Ishikawa (cell line): ENCODE results near the gene ZNF718.

Experiments used
- CEBPB ChIP-seq: IDR thresholded peaks from 2 replicates; pipeline ENCODE4 v1.6.1; 2012
- CREB1 ChIP-seq: IDR thresholded peaks from 2 replicates; pipeline ENCODE4 v1.6.1; 2012; ENCODE audit warnings: low read depth
- EGR1 ChIP-seq: IDR thresholded peaks from 2 replicates; pipeline ENCODE4 v1.6.1; 2012
- EP300 ChIP-seq: IDR thresholded peaks from 2 replicates; pipeline ENCODE4 v1.6.1; 2012; ENCODE audit warnings: borderline replicate concordance
- FOXM1 ChIP-seq: IDR thresholded peaks from 2 replicates; pipeline ENCODE4 v1.6.1; 2012; ENCODE audit warnings: low read depth, borderline replicate concordance
- MAX ChIP-seq: IDR thresholded peaks from 2 replicates; pipeline ENCODE4 v1.6.1; 2012
- NFIC ChIP-seq: IDR thresholded peaks from 2 replicates; pipeline ENCODE4 v1.6.1; 2012
- RAD21 ChIP-seq: IDR thresholded peaks from 2 replicates; pipeline ENCODE4 v1.6.1; 2012; ENCODE audit warnings: low read depth
- TAF1 ChIP-seq: IDR thresholded peaks from 2 replicates; pipeline ENCODE4 v1.6.1; 2012; ENCODE audit warnings: low read depth, mild to moderate bottlenecking
- TCF12 ChIP-seq: IDR thresholded peaks from 2 replicates; pipeline ENCODE4 v1.6.1; 2012; ENCODE audit warnings: low read depth
- TEAD4 ChIP-seq: IDR thresholded peaks from 2 replicates; pipeline ENCODE4 v1.6.1; 2012
- YY1 ChIP-seq: IDR thresholded peaks from 2 replicates; pipeline ENCODE4 v1.6.1; 2012; ENCODE audit warnings: low read depth
- ZBTB7A ChIP-seq: IDR thresholded peaks from 2 replicates; pipeline ENCODE4 v1.6.1; 2012; ENCODE audit warnings: low read depth
- TF ChIP-seq, protein P1 (sequence below): IDR thresholded peaks from 2 replicates; pipeline ENCODE4 v1.6.1; 2012; ENCODE audit warnings: low read depth, mild to moderate bottlenecking

The ZNF718 gene

GRCh38 chr4:132483-132882 lies 8.2 kb downstream of the ZNF718 start:
- no peak for TF ChIP-seq CEBPB

GRCh38 chr4:138935-139334 lies 14.6 kb downstream of the ZNF718 start:
- no peak for TF ChIP-seq YY1

GRCh38 chr4:139691-140090 lies 15.4 kb downstream of the ZNF718 start:
- TF ChIP-seq YY1 = no peak
- no peak for TF ChIP-seq ZBTB7A
- no peak for TF ChIP-seq TEAD4
- TF ChIP-seq EGR1 = no peak
- TF ChIP-seq TAF1 = no peak
- no peak for TF ChIP-seq TCF12
- TF ChIP-seq CEBPB = no peak
- no peak for TF ChIP-seq NFIC
- TF ChIP-seq CREB1 = no peak
- TF ChIP-seq, protein P1, sequence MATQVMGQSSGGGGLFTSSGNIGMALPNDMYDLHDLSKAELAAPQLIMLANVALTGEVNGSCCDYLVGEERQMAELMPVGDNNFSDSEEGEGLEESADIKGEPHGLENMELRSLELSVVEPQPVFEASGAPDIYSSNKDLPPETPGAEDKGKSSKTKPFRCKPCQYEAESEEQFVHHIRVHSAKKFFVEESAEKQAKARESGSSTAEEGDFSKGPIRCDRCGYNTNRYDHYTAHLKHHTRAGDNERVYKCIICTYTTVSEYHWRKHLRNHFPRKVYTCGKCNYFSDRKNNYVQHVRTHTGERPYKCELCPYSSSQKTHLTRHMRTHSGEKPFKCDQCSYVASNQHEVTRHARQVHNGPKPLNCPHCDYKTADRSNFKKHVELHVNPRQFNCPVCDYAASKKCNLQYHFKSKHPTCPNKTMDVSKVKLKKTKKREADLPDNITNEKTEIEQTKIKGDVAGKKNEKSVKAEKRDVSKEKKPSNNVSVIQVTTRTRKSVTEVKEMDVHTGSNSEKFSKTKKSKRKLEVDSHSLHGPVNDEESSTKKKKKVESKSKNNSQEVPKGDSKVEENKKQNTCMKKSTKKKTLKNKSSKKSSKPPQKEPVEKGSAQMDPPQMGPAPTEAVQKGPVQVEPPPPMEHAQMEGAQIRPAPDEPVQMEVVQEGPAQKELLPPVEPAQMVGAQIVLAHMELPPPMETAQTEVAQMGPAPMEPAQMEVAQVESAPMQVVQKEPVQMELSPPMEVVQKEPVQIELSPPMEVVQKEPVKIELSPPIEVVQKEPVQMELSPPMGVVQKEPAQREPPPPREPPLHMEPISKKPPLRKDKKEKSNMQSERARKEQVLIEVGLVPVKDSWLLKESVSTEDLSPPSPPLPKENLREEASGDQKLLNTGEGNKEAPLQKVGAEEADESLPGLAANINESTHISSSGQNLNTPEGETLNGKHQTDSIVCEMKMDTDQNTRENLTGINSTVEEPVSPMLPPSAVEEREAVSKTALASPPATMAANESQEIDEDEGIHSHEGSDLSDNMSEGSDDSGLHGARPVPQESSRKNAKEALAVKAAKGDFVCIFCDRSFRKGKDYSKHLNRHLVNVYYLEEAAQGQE = no peak
- TF ChIP-seq FOXM1 = no peak
- no peak for TF ChIP-seq MAX

GRCh38 chr4:146621-147020 lies 22.3 kb downstream of the ZNF718 start:
- TF ChIP-seq TCF12 (no peak), NFIC (no peak), RAD21 (no peak)

DNA sequence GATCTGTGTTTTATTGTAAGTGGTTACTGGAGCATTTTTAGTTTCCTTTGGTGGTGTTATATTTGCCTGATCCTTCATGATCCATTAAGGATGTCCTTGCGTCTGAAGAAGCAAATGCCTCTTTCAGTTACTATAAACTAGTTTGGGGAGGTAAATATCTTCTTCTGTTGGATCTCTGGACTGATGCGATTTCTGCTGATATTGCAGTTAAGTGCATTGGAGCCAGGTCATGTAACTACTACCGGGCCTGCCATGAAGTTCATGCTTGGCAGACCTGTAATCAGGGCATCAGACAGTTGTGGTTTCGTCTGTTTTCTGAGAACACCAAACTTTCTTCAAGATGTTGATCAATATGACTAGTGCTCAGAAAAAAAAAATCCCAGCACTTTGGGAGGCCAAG lies 22.9 kb downstream of the ZNF718 start:
- no peak for TF ChIP-seq TEAD4
- TF ChIP-seq FOXM1 = no peak
- TF ChIP-seq, protein P1 = no peak
- TF ChIP-seq NFIC = no peak
- no peak for TF ChIP-seq RAD21
- TF ChIP-seq CREB1 = no peak
- TF ChIP-seq EP300 = no peak

DNA sequence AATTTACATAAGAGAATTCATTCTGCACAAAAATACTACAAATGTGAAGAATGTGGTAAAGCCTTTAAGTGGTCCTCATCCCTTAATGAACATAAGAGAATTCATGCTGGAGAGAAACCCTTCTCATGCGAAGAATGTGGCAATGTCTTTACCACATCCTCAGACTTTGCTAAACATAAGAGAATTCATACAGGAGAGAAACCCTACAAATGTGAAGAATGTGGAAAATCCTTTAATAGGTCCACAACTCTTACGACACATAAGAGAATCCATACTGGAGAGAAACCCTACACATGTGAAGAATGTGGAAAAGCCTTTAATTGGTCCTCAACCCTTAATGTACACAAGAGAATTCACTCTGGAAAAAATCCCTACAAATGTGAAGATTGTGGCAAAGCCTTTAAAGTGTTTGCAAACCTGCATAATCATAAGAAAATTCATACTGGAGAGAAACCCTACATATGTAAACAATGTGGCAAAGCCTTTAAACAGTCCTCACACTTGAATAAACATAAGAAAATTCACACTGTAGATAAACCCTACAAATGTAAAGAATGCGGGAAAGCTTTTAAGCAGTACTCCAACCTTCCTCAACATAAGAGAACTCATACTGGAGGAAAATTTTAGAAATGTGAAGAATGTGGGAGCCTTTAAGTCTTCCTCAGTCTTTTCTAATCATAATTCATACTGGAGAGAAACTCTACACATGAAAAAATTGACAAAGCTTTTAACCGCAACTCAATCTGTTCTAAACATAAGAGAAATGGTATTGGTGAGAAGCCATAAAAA lies 37.4 kb downstream of the ZNF718 start:
- no peak for TF ChIP-seq EP300
- TF ChIP-seq YY1 = no peak
- TF ChIP-seq ZBTB7A = no peak
- no peak for TF ChIP-seq CREB1
- no peak for TF ChIP-seq MAX
- no peak for TF ChIP-seq EGR1
- no peak for TF ChIP-seq CEBPB
- TF ChIP-seq RAD21 = no peak
- no peak; the same call in 1 of the 2 replicates for TF ChIP-seq TCF12
- TF ChIP-seq, protein P1 = no peak
